Esophagus squamous epithelium (tissue), 5 donors: ENCODE results near the gene DDX54. TPM values are rescaled to one million over a fixed set of nuclear protein-coding genes. Genes with fewer than 3 reads are reported as not detected.
A peak's percentile ranks its signal among the peaks of the same experiment; 100 is the strongest.

ENCODE experiments used
- DNase-seq: peaks from one replicate; lab custom pipeline; 2025; lab: John Stamatoyannopoulos, UW
- H3K27ac ChIP-seq, 4 donors: fragments of 200-600 bp; sonication (generic); one replicate each; pipeline ENCODE4 v1.5.1; 2016 to 2019; ENCODE audit warnings: mild to moderate bottlenecking in 1 of 4
- H3K27me3 ChIP-seq, 4 donors: fragments of 200-600 bp; sonication (generic); 1 replicate in 3 of 4; 2 replicates in 1 of 4; pipeline versions ENCODE4 v1.5.1 to v1.6.0; 2017 to 2021; ENCODE audit warnings: antibody characterized with exemption in 1 of 4
- H3K36me3 ChIP-seq, 3 donors: fragments of 200-600 bp; sonication (generic); one replicate each; pipeline ENCODE4 v1.5.1; 2016 to 2019
- H3K4me1 ChIP-seq, 3 donors: fragments of 200-600 bp; sonication (generic); one replicate each; pipeline ENCODE4 v1.5.1; 2017 to 2019
- H3K4me3 ChIP-seq, 4 donors: fragments of 200-600 bp; sonication (generic); 1 replicate in 3 of 4; 2 replicates in 1 of 4; pipeline ENCODE4 v1.5.1; 2016 to 2019; ENCODE audit warnings: mild to moderate bottlenecking in 2 of 4, moderate library complexity in 1 of 4
- H3K9me3 ChIP-seq, 3 donors: fragments of 200-600 bp; sonication (generic); one replicate each; pipeline ENCODE4 v1.5.1; 2016 to 2019
- CTCF ChIP-seq, 6 experiments: fragments of 450-650 bp in 4 of 6; fragments of 200-600 bp in 2 of 6; sonication (generic) in 2 of 6; IDR thresholded peaks; one replicate each; pipeline ENCODE4 v1.5.1; 2016 to 2019; ENCODE audit warnings: antibody characterized with exemption in 6 of 6, mild to moderate bottlenecking in 4 of 6, moderate library complexity in 4 of 6
- POLR2A ChIP-seq, 4 donors: fragments of 450-650 bp; IDR thresholded peaks; one replicate each; pipeline ENCODE4 v1.6.1; 2017; ENCODE audit warnings: antibody characterized with exemption in 4 of 4, mild to moderate bottlenecking in 4 of 4, moderate library complexity in 3 of 4
- WGBS, 2 donors: methylation state at CpG; one replicate each; pipeline ENCODE4 v1.1.5; 2018; 5-methylcytosine and 5-hydroxymethylcytosine counted together
- intact Hi-C: fragments of 100-400 bp; cut with DNase I; formaldehyde crosslinking; loops from one replicate; pipeline ENCODE4 v1.15.0; 2022
- total RNA-seq, 4 donors: library from RNA; depleted of rRNA; stranded (reverse); fragments of >200 nt; gene quantifications; one replicate each; pipeline ENCODE4 v1.1.0, GENCODE V29; 2016
- donor health status: DM: yes; HTN: yes; CAD: no.

The DDX54 gene
- total RNA-seq, 4 donors from 2014 or later: 35.3 to 80.5 (median 65.2) TPM

- Histone ChIP-seq H3K9me3 (no peaks in the 10 kb centered on the region), H3K27me3 (no peaks in the 10 kb centered on the region), H3K4me3 (no peak overlapping the region), H3K36me3 (peaks cover 33 to 61% (median 34%) of the 10 kb centered on the region in 3 donors), H3K27ac (no peak overlapping the region), H3K4me1 (peaks cover 17 to 37% (median 25%) of the 10 kb centered on the region in 3 donors)
- DNase-seq: no peak
- TF ChIP-seq POLR2A (IDR thresholded peaks at IDR 0.05) (no peak), CTCF (IDR thresholded peaks at IDR 0.05) (no peak)
- WGBS, 2 donors: 86 to 96% methylated on average over 3 of the region's 3 CpGs
- intact Hi-C loops: no loop called here
Measured at GRCh38 chr12:113181975-113182374, 3.3 kb downstream of the DDX54 start.

GRCh38 chr12:113180333-113180732 is 4.9 kb downstream of the DDX54 start:
- no peak for DNase-seq
- H3K4me3 ChIP-seq: no peak overlapping the region
- TF ChIP-seq CTCF (IDR thresholded peaks at IDR 0.05): no peak
- TF ChIP-seq POLR2A (IDR thresholded peaks at IDR 0.05): no peak
- H3K4me1 ChIP-seq: peaks cover 6 to 25% (median 13%) of the 10 kb centered on the region in 3 donors
- H3K27ac ChIP-seq: no peak overlapping the region
- WGBS, 2 donors: 67 to 80% methylated on average over 4 of the region's 4 CpGs
- H3K36me3 ChIP-seq: peaks cover 38 to 78% (median 47%) of the 10 kb centered on the region in 3 donors
- no peaks in the 10 kb centered on the region for H3K27me3 ChIP-seq
- no peaks in the 10 kb centered on the region for H3K9me3 ChIP-seq
- intact Hi-C loops: no loop called here

GRCh38 chr12:113179023-113179422 is 6.3 kb downstream of the DDX54 start:
- intact Hi-C loops: no loop called here
- Histone ChIP-seq H3K27me3 (no peaks in the 10 kb centered on the region), H3K4me3 (no peak overlapping the region), H3K27ac (no peak overlapping the region), H3K36me3 (peaks cover 38 to 91% (median 49%) of the 10 kb centered on the region in 3 donors), H3K4me1 (peaks cover 4 to 19% (median 9%) of the 10 kb centered on the region in 3 donors), H3K9me3 (no peaks in the 10 kb centered on the region)
- DNase-seq: no peak
- 89 to 97% methylated on average over 3 to 6 of the region's 14 CpGs for WGBS, 2 donors
- TF ChIP-seq POLR2A (IDR thresholded peaks at IDR 0.05) (no peak), CTCF (IDR thresholded peaks at IDR 0.05) (no peak)

- intact Hi-C loops: loop anchor here (5.0 kb wide), 1 partner anchor 127 kb away; no protein-coding TSS in a partner anchor
- H3K4me3 ChIP-seq: no peak overlapping the region
- H3K9me3 ChIP-seq: no peaks in the 10 kb centered on the region
- no peaks in the 10 kb centered on the region for H3K4me1 ChIP-seq
- H3K27ac ChIP-seq: no peak overlapping the region
- 14 to 46% methylated on average over 12 to 18 of the region's 32 CpGs for WGBS, 2 donors
- H3K27me3 ChIP-seq: no peaks in the 10 kb centered on the region
- H3K36me3 ChIP-seq: peaks cover 32 to 100% (median 74%) of the 10 kb centered on the region in 3 donors
- TF ChIP-seq CTCF (IDR thresholded peaks at IDR 0.05) (peak; percentile 89 to 100 (median 94)), POLR2A (IDR thresholded peaks at IDR 0.05) (no peak)
- no peak for DNase-seq
Measured at GRCh38 chr12:113174461-113175384, 10.6 kb downstream of the DDX54 start.
